Measurements from ENCODE around the gene APBB1.

- no peak for TF ChIP-seq ZNF274 (IDR thresholded peaks at IDR 0.05; ENCODE audit: low read depth, low read length)
- no peak for TF ChIP-seq SUZ12 (IDR thresholded peaks at IDR 0.05; ENCODE audit: extremely low read depth, insufficient read depth, insufficient read length)
- TF ChIP-seq YY1 (IDR thresholded peaks at IDR 0.05; ENCODE audit: insufficient read depth, insufficient read length), result no peak
These were observed 12.5 kb downstream of the APBB1 start for GRCh38 chr11:6406370-6406769.
